Mucosa of descending colon (tissue), 3 donors: Measurements from ENCODE around the gene C18orf63. TPM values are rescaled to one million over a fixed set of nuclear protein-coding genes. Genes with fewer than 3 reads are reported as not detected.

ENCODE experiments used
- ATAC-seq: fragments of 200-7000 bp; cut with Tn5 transposase; one replicate; pipeline ENCODE4 v1.9.1; 2020; ENCODE audit warnings: mild to moderate bottlenecking, moderate library complexity
- DNase-seq, 3 donors: peaks; one replicate each; pipeline ENCODE4 v3.0.0-alpha.2; 2020
- H3K36me3 ChIP-seq: fragments of 200-600 bp; one replicate; pipeline ENCODE4 v1.8.0; 2021; ENCODE audit warnings: low read depth, mild to moderate bottlenecking
- H3K4me1 ChIP-seq: fragments of 200-600 bp; one replicate; pipeline ENCODE4 v1.8.0; 2021; ENCODE audit warnings: low read depth, mild to moderate bottlenecking
- H3K4me3 ChIP-seq: fragments of 200-600 bp; one replicate; pipeline ENCODE4 v1.8.0; 2021; ENCODE audit warnings: mild to moderate bottlenecking
- H3K9me3 ChIP-seq: fragments of 200-600 bp; one replicate; pipeline ENCODE4 v1.8.0; 2021; ENCODE audit warnings: mild to moderate bottlenecking
- CTCF ChIP-seq: fragments of 200-600 bp; IDR thresholded peaks from one replicate; pipeline ENCODE4 v1.8.0; 2022; ENCODE audit warnings: antibody characterized with exemption, mild to moderate bottlenecking
- intact Hi-C, 2 donors: fragments of 100-400 bp; cut with DNase I in 1 of 2; cut with micrococcal nuclease in 1 of 2; formaldehyde crosslinking; loops; one replicate each; pipeline versions ENCODE4 v1.11.0 to v1.11.1; 2022; cut with DNase I, micrococcal nuclease
- total RNA-seq, 3 donors: library from RNA; stranded (reverse); fragmentation: NEBNext Ultra II Directional in 2 of 3; extraction: Animal tissue kit (Norgen Biotek cat#: 25700) in 2 of 3; gene quantifications; one replicate each; pipeline versions ENCODE4 v1.2.1 to v1.2.4, GENCODE V29; 2021 to 2023
- donor health status: DM: no; HTN: no; CAD: no; lungs with moderate emphysema.
- donor health status: DM: no; HTN: no; CAD: no.
- donor health status: DM: no; HTN: yes; CAD: no.

The C18orf63 gene
- total RNA-seq, 3 donors from 2014 or later: not detected

DNA sequence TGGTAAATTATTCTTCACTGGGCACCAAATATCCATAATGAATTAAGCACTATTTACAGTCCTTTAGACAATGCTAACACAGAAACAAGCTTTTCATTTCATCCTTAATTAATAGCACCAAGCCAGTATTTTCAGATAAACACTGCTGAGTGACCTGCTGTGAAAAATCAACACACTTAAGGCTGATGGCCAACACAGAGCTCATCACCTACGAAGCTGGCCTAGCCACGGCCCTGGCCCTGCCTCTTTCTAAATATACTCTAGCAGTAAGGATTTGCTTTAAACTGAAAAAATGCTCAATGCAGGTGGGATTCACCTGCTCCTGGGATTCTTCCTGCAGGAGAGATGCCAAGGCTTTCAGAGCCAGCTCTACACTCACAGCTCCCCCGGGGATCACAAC is 42.2 kb upstream of the C18orf63 start:
- Histone ChIP-seq H3K4me1 (peaks cover 7% of the 10 kb centered on the region), H3K36me3 (no peaks in the 10 kb centered on the region), H3K9me3 (no peaks in the 10 kb centered on the region), H3K4me3 (no peak overlapping the region)
- no peak for TF ChIP-seq CTCF
- no peak for DNase-seq
- intact Hi-C loops: no loop called here
- no peak for ATAC-seq

DNA sequence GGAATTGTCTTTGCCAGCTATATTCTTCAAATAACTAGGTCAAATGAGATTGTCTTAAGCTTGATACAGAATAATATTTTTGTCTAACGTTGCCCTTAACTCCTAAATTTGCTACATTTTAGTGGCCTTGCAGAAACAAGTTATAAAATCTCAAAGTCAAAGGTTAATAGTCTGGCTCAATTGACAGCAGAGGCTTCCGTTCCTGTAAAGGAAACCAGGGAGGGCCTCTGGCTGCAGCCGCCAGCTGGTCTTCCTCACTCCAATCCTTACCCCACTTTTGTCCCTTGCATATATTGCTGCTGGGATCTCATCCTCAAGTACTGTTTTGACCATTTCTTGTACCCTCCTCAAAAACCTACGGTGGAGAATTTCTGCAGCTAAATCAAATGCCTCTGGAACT is 40.9 kb upstream of the C18orf63 start:
- H3K4me1 ChIP-seq: peaks cover 3% of the 10 kb centered on the region
- no peaks in the 10 kb centered on the region for H3K9me3 ChIP-seq
- H3K4me3 ChIP-seq: no peak overlapping the region
- TF ChIP-seq CTCF: no peak
- ATAC-seq: no peak
- no peaks in the 10 kb centered on the region for H3K36me3 ChIP-seq
- DNase-seq: no peak
- intact Hi-C loops: no loop called here

DNA sequence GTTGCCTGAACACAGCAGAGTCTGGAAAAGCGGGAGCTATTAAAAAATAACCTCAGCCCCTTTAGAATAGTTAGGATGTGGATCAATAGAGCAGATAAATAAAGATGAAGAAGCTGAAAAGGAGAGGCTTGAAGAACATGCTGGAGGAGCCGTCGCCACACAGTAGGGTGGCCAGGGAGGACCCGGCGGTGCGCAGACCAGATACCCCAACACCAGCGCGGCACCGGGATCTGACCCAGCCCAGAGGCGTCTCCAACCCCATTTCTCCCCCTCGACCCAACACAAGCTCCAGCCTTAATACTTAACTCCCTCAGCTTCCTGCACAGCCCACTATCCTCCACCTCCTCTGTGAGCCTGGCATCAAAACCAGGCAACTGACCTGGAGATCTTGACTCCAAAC is 39.9 kb upstream of the C18orf63 start:
- no peak for DNase-seq
- no peak for TF ChIP-seq CTCF
- H3K9me3 ChIP-seq: no peaks in the 10 kb centered on the region
- intact Hi-C loops: no loop called here
- no peaks in the 10 kb centered on the region for H3K4me1 ChIP-seq
- H3K4me3 ChIP-seq: no peak overlapping the region
- H3K36me3 ChIP-seq: no peaks in the 10 kb centered on the region
- no peak for ATAC-seq

DNA sequence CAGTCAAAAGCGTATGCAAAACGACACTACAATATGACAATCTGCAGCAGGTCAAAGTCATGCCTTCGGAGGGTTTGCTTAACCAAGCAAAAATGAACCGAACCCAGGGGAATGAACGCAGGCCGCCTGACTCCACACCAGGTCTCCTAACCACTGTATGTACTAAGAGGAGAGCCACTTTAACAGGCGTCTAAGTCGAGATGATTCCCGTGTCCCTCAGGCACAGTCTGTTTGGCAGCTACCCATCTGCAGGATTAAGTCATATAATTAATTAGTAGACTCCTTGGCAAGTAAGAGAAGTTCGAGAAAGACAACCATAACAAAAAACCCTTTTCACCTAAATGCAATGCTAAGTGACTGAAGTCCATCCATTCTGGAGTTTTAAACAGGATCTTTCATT is 39.0 kb upstream of the C18orf63 start:
- H3K36me3 ChIP-seq: no peaks in the 10 kb centered on the region
- no peak overlapping the region for H3K4me3 ChIP-seq
- ATAC-seq: no peak
- no peak for TF ChIP-seq CTCF
- H3K4me1 ChIP-seq: peaks cover 5% of the 10 kb centered on the region
- intact Hi-C loops: no loop called here
- no peak for DNase-seq
- no peaks in the 10 kb centered on the region for H3K9me3 ChIP-seq

DNA sequence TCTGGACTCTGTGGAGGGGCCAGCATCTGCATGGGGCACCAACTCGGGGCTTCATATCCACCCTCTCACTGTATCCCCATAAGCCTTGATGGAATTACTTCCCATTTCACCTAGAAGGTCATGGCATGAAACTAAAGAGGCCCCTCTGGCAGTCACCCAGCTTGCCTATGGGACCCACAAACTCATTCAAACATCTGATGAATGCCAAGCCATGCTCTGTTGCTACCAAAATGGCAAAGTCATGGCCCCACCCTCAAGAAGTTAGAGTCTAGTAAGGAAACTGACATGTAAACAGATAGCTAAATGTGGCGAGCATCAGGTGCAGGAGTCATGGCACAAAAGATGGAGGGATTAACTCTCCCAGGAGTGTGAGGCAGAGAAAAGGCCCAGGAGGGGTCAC is 38.3 kb upstream of the C18orf63 start:
- Histone ChIP-seq H3K4me1 (peaks cover 11% of the 10 kb centered on the region), H3K4me3 (no peak overlapping the region), H3K36me3 (no peaks in the 10 kb centered on the region), H3K9me3 (no peaks in the 10 kb centered on the region)
- ATAC-seq (no peak), DNase-seq (no peak)
- TF ChIP-seq CTCF: no peak
- intact Hi-C loops: no loop called here

DNA sequence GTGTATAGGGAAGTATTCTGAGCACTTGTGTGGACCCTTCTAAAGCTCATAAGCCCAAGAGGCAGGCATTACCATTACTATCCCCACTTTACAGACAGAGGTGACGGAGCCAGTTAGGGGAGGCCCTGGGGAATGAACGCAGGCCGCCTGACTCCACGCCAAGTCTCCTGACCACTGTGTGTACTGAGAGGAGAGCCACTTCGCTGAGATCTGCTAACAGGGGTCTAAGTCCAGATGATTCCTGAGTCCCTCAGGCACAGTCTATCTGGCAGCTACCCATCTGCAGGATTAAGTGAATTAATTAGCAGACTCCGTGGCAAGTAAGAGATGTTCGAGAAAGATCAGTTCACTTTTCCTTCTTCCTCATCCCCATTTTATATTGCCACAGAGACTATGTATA is 37.6 kb upstream of the C18orf63 start:
- ATAC-seq: no peak
- Histone ChIP-seq H3K4me1 (peaks cover 19% of the 10 kb centered on the region), H3K36me3 (no peaks in the 10 kb centered on the region), H3K4me3 (no peak overlapping the region), H3K9me3 (no peaks in the 10 kb centered on the region)
- no peak for DNase-seq
- intact Hi-C loops: no loop called here
- TF ChIP-seq CTCF: no peak
